Hematopoietic multipotent progenitor cell treated with erythropoietin and hydrocortisone succinate and interleukin-3 and kit ligand, for 17 days (in vitro differentiated cells): ENCODE data around the gene RAX2.
"Not testable (repeated sequence)": the region's sequence is repeated elsewhere in the genome, so short reads cannot be mapped to it uniquely, and the experiment has no call there.

ENCODE experiments used
- DNase-seq: peaks from one replicate; pipeline ENCODE4 v3.0.0-alpha.2; 2015; ENCODE audit warnings: low spot score

RAX2 gene

GRCh38 chr19:3760871-3761361 lies 11.1 kb downstream of the RAX2 start:
- no peak for DNase-seq

GRCh38 chr19:3759482-3760254 lies 12.4 kb downstream of the RAX2 start:
- no peak for DNase-seq

GRCh38 chr19:3758297-3758696 lies 13.7 kb downstream of the RAX2 start:
- DNase-seq: not testable (repeated sequence)

GRCh38 chr19:3757705-3758104 lies 14.3 kb downstream of the RAX2 start:
- DNase-seq: not testable (repeated sequence)

GRCh38 chr19:3753631-3754410 lies 18.2 kb downstream of the RAX2 start:
- no peak for DNase-seq

- no peak for DNase-seq
Observed at GRCh38 chr19:3752492-3752891, 19.5 kb downstream of the RAX2 start.

- no peak for DNase-seq
Observed at GRCh38 chr19:3751236-3751635, 20.8 kb downstream of the RAX2 start.

- DNase-seq: no peak
Observed at GRCh38 chr19:3750211-3750610, 21.8 kb downstream of the RAX2 start.

- DNase-seq: no peak
Observed at GRCh38 chr19:3748965-3749364, 23.1 kb downstream of the RAX2 start.

- DNase-seq: no peak
Observed at GRCh38 chr19:3746371-3747056, 25.5 kb downstream of the RAX2 start.

- no peak for DNase-seq
Observed at GRCh38 chr19:3745363-3746045, 26.5 kb downstream of the RAX2 start.

- DNase-seq: no peak
Observed at GRCh38 chr19:3743486-3743885, 28.5 kb downstream of the RAX2 start.

- no peak for DNase-seq
Observed at GRCh38 chr19:3740431-3740830, 31.6 kb downstream of the RAX2 start.

GRCh38 chr19:3738477-3739220 lies 33.4 kb downstream of the RAX2 start:
- DNase-seq: no peak

- DNase-seq: no peak
Observed at GRCh38 chr19:3737487-3738205, 34.4 kb downstream of the RAX2 start.

- no peak for DNase-seq
Observed at GRCh38 chr19:3736106-3736724, 35.8 kb downstream of the RAX2 start.

- no peak for DNase-seq
Observed at GRCh38 chr19:3734310-3734600, 37.8 kb downstream of the RAX2 start.

GRCh38 chr19:3733549-3734309 lies 38.3 kb downstream of the RAX2 start:
- no peak for DNase-seq

GRCh38 chr19:3732108-3732507 lies 39.9 kb downstream of the RAX2 start:
- DNase-seq: no peak
